Measurements from ENCODE around the gene WBP1L.

WBP1L gene

DNA sequence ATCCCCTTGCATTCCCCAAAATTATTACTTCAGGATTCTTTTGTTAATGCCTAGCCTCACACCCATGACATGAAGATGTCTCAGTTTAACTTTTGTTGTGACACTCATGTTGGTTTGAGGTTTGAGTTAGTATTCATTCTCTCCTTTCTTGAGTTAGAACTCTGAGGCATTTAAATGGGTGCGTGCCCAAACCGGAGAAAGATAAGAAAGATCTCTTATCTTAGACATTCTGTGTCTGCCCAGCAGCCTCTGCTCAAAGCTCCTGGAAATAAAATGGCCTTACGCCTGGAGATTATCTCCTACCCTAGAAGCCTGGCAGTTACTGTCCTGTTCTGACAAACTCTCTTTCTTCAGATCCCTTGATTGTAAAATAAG lies 26.3 kb downstream of the WBP1L start:
- H3K36me3 ChIP-seq (replicated peaks): no peaks in the 10 kb centered on the region
- no peak overlapping the region for H3K27ac ChIP-seq
- no peak for DNase-seq
- in situ Hi-C loops (cut with HindIII; ENCODE audit: low pct_ligation_motif_present, low sequenced_read_pairs): no loop called here
- no peaks in the 10 kb centered on the region for H3K27me3 ChIP-seq (replicated peaks)
- TF ChIP-seq, protein P1, sequence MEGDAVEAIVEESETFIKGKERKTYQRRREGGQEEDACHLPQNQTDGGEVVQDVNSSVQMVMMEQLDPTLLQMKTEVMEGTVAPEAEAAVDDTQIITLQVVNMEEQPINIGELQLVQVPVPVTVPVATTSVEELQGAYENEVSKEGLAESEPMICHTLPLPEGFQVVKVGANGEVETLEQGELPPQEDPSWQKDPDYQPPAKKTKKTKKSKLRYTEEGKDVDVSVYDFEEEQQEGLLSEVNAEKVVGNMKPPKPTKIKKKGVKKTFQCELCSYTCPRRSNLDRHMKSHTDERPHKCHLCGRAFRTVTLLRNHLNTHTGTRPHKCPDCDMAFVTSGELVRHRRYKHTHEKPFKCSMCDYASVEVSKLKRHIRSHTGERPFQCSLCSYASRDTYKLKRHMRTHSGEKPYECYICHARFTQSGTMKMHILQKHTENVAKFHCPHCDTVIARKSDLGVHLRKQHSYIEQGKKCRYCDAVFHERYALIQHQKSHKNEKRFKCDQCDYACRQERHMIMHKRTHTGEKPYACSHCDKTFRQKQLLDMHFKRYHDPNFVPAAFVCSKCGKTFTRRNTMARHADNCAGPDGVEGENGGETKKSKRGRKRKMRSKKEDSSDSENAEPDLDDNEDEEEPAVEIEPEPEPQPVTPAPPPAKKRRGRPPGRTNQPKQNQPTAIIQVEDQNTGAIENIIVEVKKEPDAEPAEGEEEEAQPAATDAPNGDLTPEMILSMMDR (IDR thresholded peaks at IDR 0.05; ENCODE audit: low read depth, low read length, missing control alignments): no peak
- no peak overlapping the region for H3K4me3 ChIP-seq (ENCODE audit: low read depth, low read length)

DNA sequence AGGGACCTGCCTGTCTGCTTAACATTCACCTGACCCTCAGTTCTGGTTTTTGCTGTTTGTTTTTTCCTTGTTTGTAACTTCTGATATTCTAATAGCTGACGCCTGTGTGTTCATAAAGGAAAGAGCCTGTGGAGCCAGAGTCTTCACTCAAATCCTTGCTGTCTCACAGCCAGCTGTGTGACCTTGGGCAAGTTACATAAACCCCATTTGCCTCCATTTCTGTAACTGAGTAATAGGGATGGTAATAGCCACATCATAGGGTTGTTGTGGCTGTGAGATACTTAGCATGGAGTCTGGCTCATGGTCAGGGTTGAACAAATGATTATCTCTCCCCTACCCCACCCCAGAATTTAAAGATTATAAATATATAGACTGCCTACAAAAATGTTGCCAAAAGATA lies 27.0 kb downstream of the WBP1L start:
- in situ Hi-C loops (cut with HindIII; ENCODE audit: low pct_ligation_motif_present, low sequenced_read_pairs): no loop called here
- Histone ChIP-seq H3K4me3 (ENCODE audit: low read depth, low read length) (no peak overlapping the region), H3K36me3 (replicated peaks) (no peaks in the 10 kb centered on the region), H3K27me3 (replicated peaks) (no peaks in the 10 kb centered on the region), H3K27ac (no peak overlapping the region)
- TF ChIP-seq, protein P1 (IDR thresholded peaks at IDR 0.05; ENCODE audit: low read depth, low read length, missing control alignments): no peak
- DNase-seq: no peak

DNA sequence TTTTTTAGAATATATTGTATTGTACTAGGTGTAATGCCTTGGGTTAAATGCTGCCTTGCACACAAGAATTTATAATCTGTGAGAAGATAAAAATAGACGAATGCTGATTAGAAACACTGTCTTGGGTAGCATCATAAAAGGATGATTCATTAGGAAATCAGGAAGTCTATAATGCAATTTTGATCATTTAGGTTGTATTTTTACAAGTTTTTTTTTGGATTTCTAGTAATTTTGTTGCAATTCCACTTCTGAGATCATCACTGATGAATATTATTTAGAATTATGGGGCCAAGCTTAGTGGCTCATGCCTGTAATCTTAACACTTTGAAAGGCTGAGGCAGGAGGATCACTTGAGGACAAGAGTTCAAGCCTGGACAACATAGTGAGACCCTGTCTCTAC lies 29.6 kb downstream of the WBP1L start:
- DNase-seq: no peak

DNA sequence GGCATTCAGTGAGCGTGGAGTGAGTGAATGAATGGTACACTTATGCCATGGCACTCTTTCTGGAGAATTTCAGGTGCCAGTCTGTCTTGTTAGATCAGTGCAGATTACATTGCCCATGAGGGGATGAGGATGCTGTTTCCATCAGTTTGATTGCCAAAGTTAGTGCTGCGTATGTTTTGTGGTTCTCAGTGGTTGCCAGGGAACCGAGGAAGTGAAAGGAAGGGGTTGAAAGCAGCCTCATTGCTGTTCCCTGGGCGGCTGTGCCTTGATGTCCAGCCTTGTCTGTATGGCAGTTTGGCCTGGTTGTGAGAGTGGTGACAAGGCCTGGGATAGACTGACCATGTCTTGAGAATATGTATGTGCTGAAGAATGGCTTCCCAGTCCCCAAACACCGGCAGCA lies 30.2 kb downstream of the WBP1L start:
- Histone ChIP-seq H3K36me3 (replicated peaks) (no peaks in the 10 kb centered on the region), H3K27me3 (replicated peaks) (no peaks in the 10 kb centered on the region), H3K27ac (peak overlapping the region; percentile 12), H3K4me3 (ENCODE audit: low read depth, low read length) (no peak overlapping the region)
- TF ChIP-seq, protein P1 (IDR thresholded peaks at IDR 0.05; ENCODE audit: low read depth, low read length, missing control alignments): no peak
- no peak for DNase-seq
- in situ Hi-C loops (cut with HindIII; ENCODE audit: low pct_ligation_motif_present, low sequenced_read_pairs): no loop called here

More for the DNA sequence above, 29.6 kb downstream of the WBP1L start:
- Histone ChIP-seq H3K27ac (peak overlapping the region; percentile 12), H3K27me3 (replicated peaks) (no peaks in the 10 kb centered on the region), H3K4me3 (ENCODE audit: low read depth, low read length) (no peak overlapping the region), H3K36me3 (replicated peaks) (no peaks in the 10 kb centered on the region)
- TF ChIP-seq, protein P1 (IDR thresholded peaks at IDR 0.05; ENCODE audit: low read depth, low read length, missing control alignments): no peak
- in situ Hi-C loops (cut with HindIII; ENCODE audit: low pct_ligation_motif_present, low sequenced_read_pairs): no loop called here

DNA sequence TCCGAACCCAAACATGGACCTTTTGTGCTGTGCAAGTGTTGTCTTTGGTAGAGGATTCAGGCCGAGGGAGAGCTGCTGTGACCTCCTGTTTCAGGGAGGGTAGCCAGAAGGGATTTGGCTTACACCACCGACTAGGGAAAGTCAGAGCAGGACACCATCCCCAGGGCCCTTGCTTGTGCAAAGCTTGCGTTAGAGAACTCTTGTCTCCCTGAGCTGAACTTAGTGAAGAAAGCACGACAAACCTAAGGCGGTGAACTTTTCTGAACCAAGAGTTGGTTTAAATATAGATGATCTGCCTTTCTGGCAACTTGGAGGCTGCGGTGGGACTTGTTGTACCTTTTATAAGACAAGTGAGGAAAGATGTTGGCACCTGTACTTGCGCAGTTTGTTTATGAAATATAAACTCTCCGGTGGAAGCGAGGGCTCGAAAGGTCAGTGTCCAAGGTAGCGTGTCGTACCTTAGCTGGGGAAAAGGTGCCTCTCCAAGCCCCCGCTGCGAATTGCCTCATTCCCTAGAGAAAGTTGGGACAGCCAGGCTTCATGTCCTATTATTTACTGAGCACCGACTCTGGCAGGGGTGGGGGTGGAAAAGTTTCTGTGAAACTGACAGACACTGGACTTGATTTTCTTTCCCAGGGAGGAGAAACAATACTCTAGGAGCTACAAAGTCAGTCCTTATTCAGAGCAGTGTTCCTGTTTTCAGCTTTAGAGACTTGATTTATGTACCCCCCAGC lies 31.6 kb downstream of the WBP1L start:
- H3K4me3 ChIP-seq (ENCODE audit: low read depth, low read length): peak overlapping the region; percentile 63
- no peak for DNase-seq
- peak overlapping the region; percentile 99 for H3K27ac ChIP-seq
- TF ChIP-seq, protein P1 (IDR thresholded peaks at IDR 0.05; ENCODE audit: low read depth, low read length, missing control alignments): no peak
- H3K27me3 ChIP-seq (replicated peaks): no peaks in the 10 kb centered on the region
- H3K36me3 ChIP-seq (replicated peaks): no peaks in the 10 kb centered on the region
- in situ Hi-C loops (cut with HindIII; ENCODE audit: low pct_ligation_motif_present, low sequenced_read_pairs): no loop called here

Data from brain microvascular endothelial cell (primary cell).